ENCODE measurements around the gene GANAB.

- TF ChIP-seq, protein P1, sequence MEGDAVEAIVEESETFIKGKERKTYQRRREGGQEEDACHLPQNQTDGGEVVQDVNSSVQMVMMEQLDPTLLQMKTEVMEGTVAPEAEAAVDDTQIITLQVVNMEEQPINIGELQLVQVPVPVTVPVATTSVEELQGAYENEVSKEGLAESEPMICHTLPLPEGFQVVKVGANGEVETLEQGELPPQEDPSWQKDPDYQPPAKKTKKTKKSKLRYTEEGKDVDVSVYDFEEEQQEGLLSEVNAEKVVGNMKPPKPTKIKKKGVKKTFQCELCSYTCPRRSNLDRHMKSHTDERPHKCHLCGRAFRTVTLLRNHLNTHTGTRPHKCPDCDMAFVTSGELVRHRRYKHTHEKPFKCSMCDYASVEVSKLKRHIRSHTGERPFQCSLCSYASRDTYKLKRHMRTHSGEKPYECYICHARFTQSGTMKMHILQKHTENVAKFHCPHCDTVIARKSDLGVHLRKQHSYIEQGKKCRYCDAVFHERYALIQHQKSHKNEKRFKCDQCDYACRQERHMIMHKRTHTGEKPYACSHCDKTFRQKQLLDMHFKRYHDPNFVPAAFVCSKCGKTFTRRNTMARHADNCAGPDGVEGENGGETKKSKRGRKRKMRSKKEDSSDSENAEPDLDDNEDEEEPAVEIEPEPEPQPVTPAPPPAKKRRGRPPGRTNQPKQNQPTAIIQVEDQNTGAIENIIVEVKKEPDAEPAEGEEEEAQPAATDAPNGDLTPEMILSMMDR (conservative IDR thresholded peaks at IDR 0.05 in 1 of 2, IDR thresholded peaks at IDR 0.05 in 1 of 2; ENCODE audit: low read depth in 1 of 2, low read length in 2 of 2), result no peak
- TF ChIP-seq EZH2 (IDR thresholded peaks at IDR 0.05; ENCODE audit: low read length, missing control alignments), result no peak
Measured at GRCh38 chr11:62621027-62621566, 25.3 kb downstream of the GANAB start.

All from fibroblast of lung (primary cell).